Effector memory CD4-positive, alpha-beta T cell (primary cell): ENCODE data around the gene MED8.

Experiments
- DNase-seq, 3 donors: peaks; one replicate each; pipeline ENCODE4 v3.0.0-alpha.2; 2020
- H3K27ac ChIP-seq: 2 replicates; pipeline ENCODE4 v1.7.0; 2013; ENCODE audit warnings: mild to moderate bottlenecking, low read length, moderate library complexity; ENCODE audit not compliant: insufficient read depth, poor library complexity, severe bottlenecking
- H3K27me3 ChIP-seq: replicated peaks from 2 replicates; pipeline ENCODE4 v1.7.0; 2013; ENCODE audit warnings: mild to moderate bottlenecking, low read length; ENCODE audit not compliant: insufficient read depth, control insufficient read depth, poor library complexity, severe bottlenecking
- H3K36me3 ChIP-seq: 2 replicates; pipeline ENCODE4 v1.7.0; 2013; ENCODE audit warnings: mild to moderate bottlenecking, low read length, moderate library complexity; ENCODE audit not compliant: control insufficient read depth, insufficient read depth
- H3K4me1 ChIP-seq: 2 replicates; pipeline ENCODE4 v1.7.0; 2013; ENCODE audit warnings: low read length, mild to moderate bottlenecking; ENCODE audit not compliant: control insufficient read depth, insufficient read depth, poor library complexity, severe bottlenecking
- H3K4me3 ChIP-seq: 2 replicates; pipeline ENCODE4 v1.7.0; 2013; ENCODE audit warnings: low read length, low read depth, mild to moderate bottlenecking; ENCODE audit not compliant: insufficient read depth, poor library complexity, severe bottlenecking
- H3K9me3 ChIP-seq: 2 replicates; pipeline ENCODE4 v1.7.0; 2013; ENCODE audit warnings: mild to moderate bottlenecking, low read length, moderate library complexity; ENCODE audit not compliant: control insufficient read depth

The MED8 gene

GRCh38 chr1:43360616-43361015 is 29.0 kb downstream of the MED8 start:
- Histone ChIP-seq H3K27me3 (no peaks in the 10 kb centered on the region), H3K27ac (no peak overlapping the region), H3K4me1 (peaks cover 11% of the 10 kb centered on the region), H3K9me3 (no peaks in the 10 kb centered on the region), H3K4me3 (no peak overlapping the region), H3K36me3 (peaks cover 27% of the 10 kb centered on the region)
- no peak for DNase-seq

- H3K27me3 ChIP-seq: no peaks in the 10 kb centered on the region
- peaks cover 22% of the 10 kb centered on the region for H3K36me3 ChIP-seq
- H3K4me1 ChIP-seq: peaks cover 11% of the 10 kb centered on the region
- H3K9me3 ChIP-seq: no peaks in the 10 kb centered on the region
- H3K27ac ChIP-seq: no peak overlapping the region
- no peak overlapping the region for H3K4me3 ChIP-seq
- no peak for DNase-seq
These were observed 29.9 kb downstream of the MED8 start for GRCh38 chr1:43359696-43360095.

- Histone ChIP-seq H3K9me3 (no peaks in the 10 kb centered on the region), H3K4me1 (peaks cover 11% of the 10 kb centered on the region), H3K27me3 (no peaks in the 10 kb centered on the region), H3K4me3 (peak within 1 kb of the TSS; percentile 63), H3K36me3 (peaks cover 15% of the 10 kb centered on the region), H3K27ac (peak within 1 kb of the TSS; percentile 64)
- peak; percentile 89 to 96 (median 96) for DNase-seq
These were observed 30.6 kb downstream of the MED8 start, which contains the start of gene CDC20 for GRCh38 chr1:43358746-43359693. TSS of gene CDC20 (plus strand) at chr1:43358981. CDS start at chr1:43359216, 235 bp downstream.

- Histone ChIP-seq H3K9me3 (no peaks in the 10 kb centered on the region), H3K27ac (peak overlapping the region; percentile 64), H3K4me1 (peaks cover 11% of the 10 kb centered on the region), H3K4me3 (peak overlapping the region; percentile 63), H3K36me3 (peaks cover 7% of the 10 kb centered on the region), H3K27me3 (no peaks in the 10 kb centered on the region)
- no peak for DNase-seq
These were observed 31.4 kb downstream of the MED8 start for GRCh38 chr1:43358121-43358745.

- H3K4me3 ChIP-seq: no peak overlapping the region
- no peaks in the 10 kb centered on the region for H3K27me3 ChIP-seq
- H3K36me3 ChIP-seq: peaks cover 5% of the 10 kb centered on the region
- peaks cover 11% of the 10 kb centered on the region for H3K4me1 ChIP-seq
- H3K27ac ChIP-seq: no peak overlapping the region
- no peaks in the 10 kb centered on the region for H3K9me3 ChIP-seq
- DNase-seq: no peak
These were observed 32.3 kb downstream of the MED8 start for GRCh38 chr1:43357251-43357650.

- Histone ChIP-seq H3K36me3 (no peaks in the 10 kb centered on the region), H3K27me3 (no peaks in the 10 kb centered on the region), H3K4me1 (peaks cover 11% of the 10 kb centered on the region), H3K27ac (no peak overlapping the region), H3K4me3 (no peak overlapping the region), H3K9me3 (no peaks in the 10 kb centered on the region)
- no peak for DNase-seq
These were observed 34.7 kb downstream of the MED8 start for GRCh38 chr1:43354936-43355335.

GRCh38 chr1:43354471-43354870 is 35.1 kb downstream of the MED8 start:
- Histone ChIP-seq H3K4me3 (no peak overlapping the region), H3K9me3 (no peaks in the 10 kb centered on the region), H3K27me3 (no peaks in the 10 kb centered on the region), H3K27ac (no peak overlapping the region), H3K36me3 (no peaks in the 10 kb centered on the region), H3K4me1 (peaks cover 10% of the 10 kb centered on the region)
- DNase-seq: no peak

GRCh38 chr1:43352881-43353280 is 36.7 kb downstream of the MED8 start:
- no peak for DNase-seq
- Histone ChIP-seq H3K27me3 (no peaks in the 10 kb centered on the region), H3K4me1 (peaks cover 1% of the 10 kb centered on the region), H3K9me3 (no peaks in the 10 kb centered on the region), H3K36me3 (no peaks in the 10 kb centered on the region), H3K4me3 (no peak overlapping the region), H3K27ac (no peak overlapping the region)

- H3K27me3 ChIP-seq: no peaks in the 10 kb centered on the region
- DNase-seq: no peak
- H3K4me3 ChIP-seq: no peak overlapping the region
- no peaks in the 10 kb centered on the region for H3K36me3 ChIP-seq
- H3K9me3 ChIP-seq: no peaks in the 10 kb centered on the region
- no peaks in the 10 kb centered on the region for H3K4me1 ChIP-seq
- no peak overlapping the region for H3K27ac ChIP-seq
These were observed 37.3 kb downstream of the MED8 start for GRCh38 chr1:43352351-43352705.
